Left ventricle myocardium inferior (tissue), 1 donor: ENCODE results near the gene JUP. TPM values are rescaled to one million over a fixed set of nuclear protein-coding genes. Genes with fewer than 3 reads are reported as not detected.

ENCODE experiments used
- DNase-seq: peaks from one replicate; pipeline ENCODE4 v3.0.0-alpha.2; 2020
- H3K27ac ChIP-seq: fragments of 200-600 bp; replicated peaks from 2 replicates; pipeline ENCODE4 v1.8.0; 2021
- H3K27me3 ChIP-seq: fragments of 200-600 bp; 2 replicates; pipeline ENCODE4 v1.8.0; 2021; ENCODE audit warnings: low read depth
- H3K36me3 ChIP-seq: fragments of 200-600 bp; 2 replicates; pipeline ENCODE4 v1.8.0; 2021
- H3K4me1 ChIP-seq: fragments of 200-600 bp; 2 replicates; pipeline ENCODE4 v1.8.0; 2021
- H3K4me3 ChIP-seq: fragments of 200-600 bp; 2 replicates; pipeline ENCODE4 v1.8.0; 2021; ENCODE audit warnings: mild to moderate bottlenecking, moderate library complexity
- H3K9me3 ChIP-seq: fragments of 200-600 bp; replicated peaks from 2 replicates; pipeline ENCODE4 v1.8.0; 2021
- intact Hi-C: fragments of 100-400 bp; cut with micrococcal nuclease; formaldehyde crosslinking; loops from one replicate; pipeline ENCODE4 v1.11.0; 2022
- total RNA-seq: library from RNA; stranded (reverse); fragmentation: NEBNext Ultra II Directional; extraction: Animal tissue kit (Norgen Biotek cat#: 25700); gene quantifications from one replicate; pipeline ENCODE4 v1.2.1, GENCODE V29; 2021
- TF ChIP-seq, protein P1 (sequence below): fragments of 200-600 bp; IDR thresholded peaks from 2 replicates; pipeline ENCODE4 v1.8.0; 2021; ENCODE audit warnings: antibody characterized with exemption, mild to moderate bottlenecking, borderline replicate concordance
- donor health status: DM: no; HTN: yes; CAD: no; lungs with severe emphysema.

Gene JUP
- total RNA-seq, 1 donor from 2014 or later = 160 TPM

DNA sequence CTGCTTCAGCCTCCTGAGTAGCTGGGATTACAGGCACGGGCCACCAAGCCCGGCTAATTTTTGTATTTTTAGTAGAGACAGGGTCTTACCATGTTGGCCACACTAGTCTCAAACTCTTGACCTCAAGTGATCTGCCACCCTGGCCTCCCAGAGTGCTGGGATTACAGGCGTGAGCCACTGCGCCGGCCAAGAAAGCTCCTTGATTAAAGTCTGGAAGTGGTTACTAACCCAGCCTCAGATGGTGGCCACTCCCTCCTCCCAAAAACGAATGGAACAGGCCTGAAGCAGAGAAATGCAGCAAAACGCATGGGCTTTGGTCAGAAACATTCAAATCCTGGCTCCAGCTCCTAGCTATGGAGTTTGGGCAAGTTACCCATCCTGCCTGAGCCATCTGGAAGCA, 37.6 kb upstream of the JUP start:
- H3K4me1 ChIP-seq = no peaks in the 10 kb centered on the region
- H3K36me3 ChIP-seq = peaks cover 36% of the 10 kb centered on the region
- H3K27me3 ChIP-seq = peaks cover 3% of the 10 kb centered on the region
- no peak for DNase-seq
- H3K4me3 ChIP-seq = no peak overlapping the region
- intact Hi-C loops = no loop called here
- TF ChIP-seq, protein P1, sequence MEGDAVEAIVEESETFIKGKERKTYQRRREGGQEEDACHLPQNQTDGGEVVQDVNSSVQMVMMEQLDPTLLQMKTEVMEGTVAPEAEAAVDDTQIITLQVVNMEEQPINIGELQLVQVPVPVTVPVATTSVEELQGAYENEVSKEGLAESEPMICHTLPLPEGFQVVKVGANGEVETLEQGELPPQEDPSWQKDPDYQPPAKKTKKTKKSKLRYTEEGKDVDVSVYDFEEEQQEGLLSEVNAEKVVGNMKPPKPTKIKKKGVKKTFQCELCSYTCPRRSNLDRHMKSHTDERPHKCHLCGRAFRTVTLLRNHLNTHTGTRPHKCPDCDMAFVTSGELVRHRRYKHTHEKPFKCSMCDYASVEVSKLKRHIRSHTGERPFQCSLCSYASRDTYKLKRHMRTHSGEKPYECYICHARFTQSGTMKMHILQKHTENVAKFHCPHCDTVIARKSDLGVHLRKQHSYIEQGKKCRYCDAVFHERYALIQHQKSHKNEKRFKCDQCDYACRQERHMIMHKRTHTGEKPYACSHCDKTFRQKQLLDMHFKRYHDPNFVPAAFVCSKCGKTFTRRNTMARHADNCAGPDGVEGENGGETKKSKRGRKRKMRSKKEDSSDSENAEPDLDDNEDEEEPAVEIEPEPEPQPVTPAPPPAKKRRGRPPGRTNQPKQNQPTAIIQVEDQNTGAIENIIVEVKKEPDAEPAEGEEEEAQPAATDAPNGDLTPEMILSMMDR = no peak
- H3K9me3 ChIP-seq = no peaks in the 10 kb centered on the region
- no peak overlapping the region for H3K27ac ChIP-seq

DNA sequence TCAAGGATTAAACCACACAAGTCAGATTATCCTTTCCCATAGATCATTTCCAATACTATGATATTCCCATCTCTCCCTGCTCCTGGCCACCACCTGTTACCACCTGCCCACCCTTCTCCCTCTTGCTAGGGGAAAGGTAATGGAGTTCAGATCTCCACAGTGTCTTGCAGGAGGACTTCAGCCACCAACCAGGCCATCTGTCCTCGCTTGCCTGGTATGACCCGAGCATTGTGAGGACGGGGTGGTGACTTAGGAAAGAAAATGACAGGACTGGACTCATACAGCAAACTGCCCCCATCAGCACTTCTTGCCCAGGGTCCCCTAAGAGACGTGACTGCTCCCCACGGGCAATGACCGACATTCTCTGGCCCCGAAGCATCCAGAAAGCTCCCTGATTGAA, 37.1 kb upstream of the JUP start:
- Histone ChIP-seq H3K9me3 (no peaks in the 10 kb centered on the region), H3K4me1 (no peaks in the 10 kb centered on the region), H3K27ac (no peak overlapping the region), H3K27me3 (peaks cover 3% of the 10 kb centered on the region), H3K36me3 (peaks cover 31% of the 10 kb centered on the region), H3K4me3 (no peak overlapping the region)
- intact Hi-C loops = no loop called here
- DNase-seq = no peak
- TF ChIP-seq, protein P1 = no peak

DNA sequence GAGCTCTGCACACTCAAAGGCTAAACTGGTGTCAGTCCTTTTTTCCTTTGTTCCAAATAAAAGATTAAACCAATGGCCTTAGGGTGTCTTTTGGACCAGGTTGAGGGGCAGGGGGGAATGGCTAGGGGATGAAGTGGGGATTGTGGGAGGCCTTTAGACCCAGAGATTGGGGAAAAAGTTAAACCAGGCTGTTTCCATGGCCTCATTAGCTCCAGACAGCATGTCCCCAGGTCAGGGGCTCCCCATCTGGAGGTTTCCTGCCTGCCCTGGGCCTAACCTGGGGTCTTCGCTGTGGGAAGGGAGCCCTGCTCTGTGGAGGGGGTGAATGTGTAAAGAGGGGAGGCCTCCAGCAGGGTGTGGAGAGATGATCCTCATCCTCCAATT, 36.6 kb upstream of the JUP start:
- intact Hi-C loops = no loop called here
- Histone ChIP-seq H3K4me1 (no peaks in the 10 kb centered on the region), H3K4me3 (no peak overlapping the region), H3K9me3 (no peaks in the 10 kb centered on the region), H3K27ac (no peak overlapping the region), H3K36me3 (peaks cover 27% of the 10 kb centered on the region), H3K27me3 (peaks cover 3% of the 10 kb centered on the region)
- no peak for DNase-seq
- TF ChIP-seq, protein P1 = no peak

DNA sequence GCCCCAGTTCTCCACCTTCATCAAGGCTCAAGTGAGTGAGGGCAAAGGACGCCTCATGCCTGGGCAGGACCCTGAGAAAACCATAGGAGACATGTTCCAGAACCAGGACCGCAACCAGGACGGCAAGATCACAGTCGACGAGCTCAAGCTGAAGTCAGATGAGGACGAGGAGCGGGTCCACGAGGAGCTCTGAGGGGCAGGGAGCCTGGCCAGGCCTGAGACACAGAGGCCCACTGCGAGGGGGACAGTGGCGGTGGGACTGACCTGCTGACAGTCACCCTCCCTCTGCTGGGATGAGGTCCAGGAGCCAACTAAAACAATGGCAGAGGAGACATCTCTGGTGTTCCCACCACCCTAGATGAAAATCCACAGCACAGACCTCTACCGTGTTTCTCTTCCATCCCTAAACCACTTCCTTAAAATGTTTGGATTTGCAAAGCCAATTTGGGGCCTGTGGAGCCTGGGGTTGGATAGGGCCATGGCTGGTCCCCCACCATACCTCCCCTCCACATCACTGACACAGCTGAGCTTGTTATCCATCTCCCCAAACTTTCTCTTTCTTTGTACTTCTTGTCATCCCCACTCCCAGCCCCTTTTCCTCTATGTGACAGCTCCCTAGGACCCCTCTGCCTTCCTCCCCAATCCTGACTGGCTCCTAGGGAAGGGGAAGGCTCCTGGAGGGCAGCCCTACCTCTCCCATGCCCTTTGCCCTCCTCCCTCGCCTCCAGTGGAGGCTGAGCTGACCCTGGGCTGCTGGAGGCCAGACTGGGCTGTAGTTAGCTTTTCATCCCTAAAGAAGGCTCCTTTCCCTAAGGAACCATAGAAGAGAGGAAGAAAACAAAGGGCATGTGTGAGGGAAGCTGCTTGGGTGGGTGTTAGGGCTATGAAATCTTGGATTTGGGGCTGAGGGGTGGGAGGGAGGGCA, 36.0 kb upstream of the JUP start:
- Histone ChIP-seq H3K27ac (no peak overlapping the region), H3K27me3 (peaks cover 3% of the 10 kb centered on the region), H3K9me3 (no peaks in the 10 kb centered on the region), H3K4me3 (no peak overlapping the region), H3K4me1 (no peaks in the 10 kb centered on the region), H3K36me3 (peaks cover 20% of the 10 kb centered on the region)
- DNase-seq = no peak
- TF ChIP-seq, protein P1 = no peak
- intact Hi-C loops = no loop called here

DNA sequence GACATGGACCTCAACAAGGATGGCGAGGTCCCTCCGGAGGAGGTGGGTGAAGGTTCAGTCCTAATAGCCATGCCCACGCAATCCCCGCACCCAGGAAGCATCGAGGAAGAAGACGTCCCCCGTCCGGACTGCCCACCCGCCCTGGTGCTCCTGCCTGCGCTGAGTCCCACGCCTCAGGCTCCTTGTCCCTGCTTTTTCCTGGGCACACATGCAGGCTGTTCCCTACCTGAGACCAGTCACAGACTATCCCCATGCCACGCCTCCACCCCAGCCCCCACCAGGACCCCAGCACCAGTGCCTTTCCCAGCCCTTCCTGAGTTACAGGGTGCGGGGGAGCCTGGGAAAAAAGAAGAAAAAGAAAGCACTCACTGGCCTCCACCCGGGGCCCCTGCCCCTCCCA, 35.3 kb upstream of the JUP start:
- intact Hi-C loops = no loop called here
- Histone ChIP-seq H3K4me3 (no peak overlapping the region), H3K4me1 (no peaks in the 10 kb centered on the region), H3K27me3 (peaks cover 3% of the 10 kb centered on the region), H3K9me3 (no peaks in the 10 kb centered on the region), H3K36me3 (peaks cover 14% of the 10 kb centered on the region), H3K27ac (no peak overlapping the region)
- TF ChIP-seq, protein P1 = no peak
- no peak for DNase-seq
